ENCODE measurements around the gene KLHL29.

Gene KLHL29

DNA sequence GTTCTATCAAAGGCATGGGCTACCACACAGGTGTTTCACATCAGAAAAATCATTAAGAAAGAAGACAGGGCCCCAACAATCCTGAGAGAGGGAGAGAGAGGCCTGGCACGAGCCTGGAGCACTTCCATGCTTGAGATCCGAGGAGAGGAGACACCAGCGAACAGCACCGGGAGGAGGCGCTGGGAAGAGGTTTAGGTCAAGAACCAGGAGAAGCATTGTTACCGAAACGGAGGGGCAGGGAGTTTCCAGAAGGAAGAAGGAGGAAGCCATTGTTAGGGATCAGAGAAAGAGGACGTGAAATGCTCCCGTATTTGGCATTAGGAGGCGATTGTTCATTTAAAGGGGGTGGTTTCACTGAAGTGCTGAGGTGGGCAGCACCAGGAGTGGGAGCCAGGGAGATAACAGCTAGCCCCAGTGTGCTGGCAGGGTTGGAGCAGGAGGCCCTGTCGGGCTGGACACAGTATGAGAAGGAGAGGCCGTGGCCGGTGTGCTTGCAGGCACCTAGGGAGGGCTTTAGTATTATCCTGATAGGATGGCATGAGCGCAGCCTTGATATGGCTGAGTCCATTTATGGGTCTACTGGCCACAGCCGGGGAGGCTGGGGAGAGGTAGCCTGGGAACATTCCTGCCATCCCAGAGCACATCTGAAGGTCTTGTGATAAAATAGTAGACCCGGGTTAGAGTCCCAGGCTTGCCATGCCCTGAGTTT is 244.9 kb downstream of the KLHL29 start:
- no peak for FAIRE-seq
- DNase-seq (ENCODE audit: insufficient read length), result no peak
- no peak for TF ChIP-seq TAF1 (IDR thresholded peaks at IDR 0.05; ENCODE audit: borderline replicate concordance, low read depth, low read length)
- no peak for TF ChIP-seq POLR2A (IDR thresholded peaks at IDR 0.05; ENCODE audit: low read depth, low read length)
- no peak for TF ChIP-seq POLR2AphosphoS5 (IDR thresholded peaks at IDR 0.05; ENCODE audit: low read depth, low read length)

DNA sequence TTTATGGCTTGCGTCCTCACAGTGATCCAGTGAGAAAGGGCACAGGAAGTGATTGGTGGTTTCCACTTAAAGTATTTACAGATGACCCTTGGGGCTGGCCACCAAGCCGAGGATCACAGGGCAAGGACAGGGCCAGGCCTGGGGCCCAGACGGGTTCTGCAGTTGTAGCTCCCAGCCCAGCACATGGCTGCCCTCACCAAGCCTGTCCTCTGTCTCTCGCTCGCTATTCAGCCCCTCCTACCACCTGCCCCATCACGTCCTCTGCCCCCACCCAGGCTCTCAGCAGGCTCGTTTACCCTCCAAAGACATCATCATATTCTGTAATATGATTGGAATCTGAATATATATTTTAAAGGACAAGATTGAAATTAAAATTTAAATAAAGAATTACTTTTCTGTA is 246.0 kb downstream of the KLHL29 start:
- TF ChIP-seq POLR2A (IDR thresholded peaks at IDR 0.05; ENCODE audit: low read depth, low read length) (no peak), POLR2AphosphoS5 (IDR thresholded peaks at IDR 0.05; ENCODE audit: low read depth, low read length) (no peak), TAF1 (IDR thresholded peaks at IDR 0.05; ENCODE audit: borderline replicate concordance, low read depth, low read length) (no peak)
- no peak for FAIRE-seq

DNA sequence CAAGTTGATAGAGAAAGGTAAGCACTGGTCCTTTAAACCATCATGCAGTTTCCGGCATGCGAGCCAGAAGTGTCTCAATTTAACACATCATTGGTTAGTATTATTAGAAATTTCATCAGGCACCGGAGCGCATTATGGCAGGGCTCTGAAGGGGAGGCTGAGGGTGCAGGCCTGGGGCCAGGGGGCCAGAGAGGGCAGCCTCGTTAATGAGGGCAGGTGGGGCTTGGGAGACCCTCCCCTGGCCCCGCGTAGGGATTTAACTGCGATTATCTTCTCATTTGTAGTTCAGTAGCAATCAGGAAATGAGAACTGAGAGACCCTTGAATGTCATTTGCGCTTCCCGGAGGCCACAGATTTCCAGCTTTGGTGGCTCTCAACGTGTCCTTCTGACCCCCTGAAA is 246.4 kb downstream of the KLHL29 start:
- no peak for FAIRE-seq
- no peak for DNase-seq (ENCODE audit: insufficient read length)

More for the DNA sequence above, 246.0 kb downstream of the KLHL29 start:
- DNase-seq (ENCODE audit: insufficient read length), result no peak

DNA sequence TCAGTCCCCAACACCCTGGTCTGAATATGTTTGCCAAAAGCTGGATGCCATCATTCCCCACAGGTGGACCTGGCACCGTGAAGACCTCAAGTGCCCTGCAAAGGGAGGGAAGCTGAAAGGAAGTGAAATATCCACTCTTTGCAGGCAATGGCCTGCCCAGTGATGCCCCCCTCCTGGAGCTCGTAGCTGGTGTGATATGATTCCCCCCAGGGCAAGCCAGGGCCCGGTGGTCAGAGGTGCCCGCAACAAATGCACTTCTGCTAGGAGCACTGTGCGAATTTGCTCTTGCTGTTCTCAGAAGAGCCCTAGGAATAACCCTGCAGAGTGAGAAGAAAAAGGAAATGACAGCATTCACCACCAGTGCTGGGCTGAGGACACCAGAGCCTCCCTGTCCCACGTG is 247.4 kb downstream of the KLHL29 start:
- no peak for DNase-seq (ENCODE audit: insufficient read length)

More for the DNA sequence above, 246.4 kb downstream of the KLHL29 start:
- no peak for TF ChIP-seq TAF1 (IDR thresholded peaks at IDR 0.05; ENCODE audit: borderline replicate concordance, low read depth, low read length)
- no peak for TF ChIP-seq POLR2A (IDR thresholded peaks at IDR 0.05; ENCODE audit: low read depth, low read length)
- TF ChIP-seq POLR2AphosphoS5 (IDR thresholded peaks at IDR 0.05; ENCODE audit: low read depth, low read length), result no peak

DNA sequence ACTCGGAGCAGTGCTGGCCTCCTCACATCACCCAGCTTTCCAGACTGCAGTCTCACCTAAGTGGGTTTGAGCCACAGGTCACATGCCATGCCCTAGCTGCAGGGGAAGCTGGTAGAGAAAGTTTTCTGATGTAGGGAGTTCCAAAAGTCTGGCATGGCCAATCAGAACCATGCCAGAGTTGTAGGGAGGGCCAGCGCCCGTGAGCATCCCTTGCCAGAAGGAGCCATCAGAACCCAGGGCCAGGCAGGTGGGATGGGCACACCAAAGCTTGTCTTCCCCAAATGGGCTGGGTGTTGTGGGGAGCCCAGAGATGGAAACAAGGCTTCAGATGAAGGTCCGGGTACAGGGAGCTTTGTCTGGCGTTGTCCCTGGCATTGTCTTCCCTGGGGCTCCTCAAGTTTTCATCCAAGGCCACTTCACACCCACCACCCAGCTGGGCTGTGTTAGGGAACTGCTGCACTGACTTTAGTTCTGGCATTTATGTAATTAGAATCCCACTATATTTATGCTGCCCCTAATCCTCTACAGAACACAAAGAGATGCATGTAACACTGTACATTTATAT is 247.9 kb downstream of the KLHL29 start:
- FAIRE-seq, result no peak
- DNase-seq (ENCODE audit: insufficient read length), result no peak
- no peak for TF ChIP-seq POLR2A (IDR thresholded peaks at IDR 0.05; ENCODE audit: low read depth, low read length)
- TF ChIP-seq TAF1 (IDR thresholded peaks at IDR 0.05; ENCODE audit: borderline replicate concordance, low read depth, low read length), result no peak
- no peak for TF ChIP-seq POLR2AphosphoS5 (IDR thresholded peaks at IDR 0.05; ENCODE audit: low read depth, low read length)

More for the DNA sequence above, 247.4 kb downstream of the KLHL29 start:
- TF ChIP-seq POLR2AphosphoS5 (IDR thresholded peaks at IDR 0.05; ENCODE audit: low read depth, low read length) (no peak), TAF1 (IDR thresholded peaks at IDR 0.05; ENCODE audit: borderline replicate concordance, low read depth, low read length) (no peak), POLR2A (IDR thresholded peaks at IDR 0.05; ENCODE audit: low read depth, low read length) (no peak)
- FAIRE-seq, result no peak

DNA sequence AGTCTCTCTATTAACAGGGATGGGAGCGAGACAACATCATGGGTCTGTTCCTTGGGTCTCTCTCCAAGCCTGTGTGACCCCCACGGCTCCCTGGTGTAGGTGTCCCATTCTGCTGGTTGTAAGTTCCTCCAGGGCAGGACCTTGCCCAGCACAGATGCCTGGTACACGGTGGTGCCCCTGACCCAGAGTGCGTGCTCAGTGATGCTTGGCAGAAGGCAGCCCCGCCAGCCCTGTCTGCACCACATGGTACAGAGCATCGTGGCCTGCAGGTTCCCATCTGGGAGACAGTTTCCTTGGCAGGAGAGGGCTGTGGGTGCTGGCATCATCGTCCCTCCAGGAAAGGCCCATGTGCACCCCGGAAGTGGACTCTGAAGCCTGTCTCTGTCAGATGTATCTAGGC is 249.0 kb downstream of the KLHL29 start:
- FAIRE-seq (no peak), DNase-seq (ENCODE audit: insufficient read length) (no peak)
- TF ChIP-seq POLR2A (IDR thresholded peaks at IDR 0.05; ENCODE audit: low read depth, low read length) (no peak), POLR2AphosphoS5 (IDR thresholded peaks at IDR 0.05; ENCODE audit: low read depth, low read length) (no peak), TAF1 (IDR thresholded peaks at IDR 0.05; ENCODE audit: borderline replicate concordance, low read depth, low read length) (no peak)

DNA sequence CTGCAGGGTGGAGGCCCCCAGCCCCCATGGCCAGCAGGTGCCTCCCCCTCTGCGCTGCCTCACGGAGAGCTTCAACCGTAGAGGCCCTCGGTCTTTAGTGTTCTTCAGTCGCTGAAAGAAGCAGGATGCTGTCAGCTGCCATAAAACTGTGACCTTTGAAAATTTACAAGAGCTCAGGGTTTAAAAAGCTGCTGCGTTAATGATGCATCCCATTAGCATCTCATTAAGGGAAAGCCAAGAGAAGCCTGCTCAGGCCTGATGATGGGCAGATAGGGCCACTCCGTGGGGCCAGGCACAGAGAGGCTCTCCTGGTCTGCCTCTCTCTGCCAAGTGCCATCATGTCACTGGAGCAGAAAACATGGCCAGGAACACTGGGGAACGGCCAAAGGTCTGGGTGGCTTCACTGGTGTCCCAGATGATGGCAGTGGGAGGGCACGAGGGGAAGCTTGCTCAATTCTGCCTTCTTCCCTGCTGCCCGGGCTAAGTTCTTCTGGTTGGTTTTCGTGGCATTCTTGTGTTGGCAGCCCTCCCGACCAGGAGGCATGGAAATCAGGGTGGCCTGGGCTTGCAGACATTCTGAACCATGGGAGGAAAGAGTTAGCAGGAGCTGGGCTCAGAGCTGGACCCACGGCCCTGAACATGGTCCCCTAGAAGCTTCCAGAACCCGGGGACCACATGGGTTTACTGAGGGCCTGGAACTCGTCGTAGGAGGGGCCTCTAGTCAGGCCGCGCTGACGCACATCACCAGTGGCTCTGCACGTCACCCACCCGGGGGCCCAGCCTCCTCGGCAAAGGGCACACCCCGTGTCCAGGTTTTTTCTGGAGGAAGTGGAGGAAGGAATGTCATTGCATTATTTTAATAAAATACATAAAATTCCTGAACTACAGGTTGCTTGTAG is 250.7 kb downstream of the KLHL29 start:
- no peak for FAIRE-seq
- TF ChIP-seq TAF1 (IDR thresholded peaks at IDR 0.05; ENCODE audit: borderline replicate concordance, low read depth, low read length) (no peak), POLR2A (IDR thresholded peaks at IDR 0.05; ENCODE audit: low read depth, low read length) (no peak), POLR2AphosphoS5 (IDR thresholded peaks at IDR 0.05; ENCODE audit: low read depth, low read length) (no peak)

DNA sequence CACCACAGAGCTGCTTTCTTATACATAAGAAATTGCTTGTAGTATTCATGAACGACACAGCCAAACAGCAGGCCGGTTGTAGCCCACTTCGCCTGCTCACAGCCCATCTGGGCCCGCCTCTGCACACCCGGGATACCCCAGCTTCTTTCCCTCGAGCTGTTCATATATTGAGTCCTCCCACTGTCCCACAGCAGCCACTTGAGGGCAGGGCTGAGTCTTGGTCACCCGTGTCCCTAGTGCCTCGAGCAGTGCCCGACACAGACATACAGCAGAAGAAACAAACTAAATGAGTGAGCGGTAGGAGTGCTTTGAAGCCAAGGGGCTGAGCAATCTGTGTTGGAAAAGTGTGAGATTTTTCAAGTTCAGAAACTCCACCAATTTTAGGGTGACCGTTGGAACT is 251.4 kb downstream of the KLHL29 start:
- DNase-seq (ENCODE audit: insufficient read length), result no peak
- TF ChIP-seq POLR2A (IDR thresholded peaks at IDR 0.05; ENCODE audit: low read depth, low read length) (no peak), TAF1 (IDR thresholded peaks at IDR 0.05; ENCODE audit: borderline replicate concordance, low read depth, low read length) (no peak), POLR2AphosphoS5 (IDR thresholded peaks at IDR 0.05; ENCODE audit: low read depth, low read length) (no peak)
- FAIRE-seq, result no peak

More for the DNA sequence above, 250.7 kb downstream of the KLHL29 start:
- no peak for DNase-seq (ENCODE audit: insufficient read length)

DNA sequence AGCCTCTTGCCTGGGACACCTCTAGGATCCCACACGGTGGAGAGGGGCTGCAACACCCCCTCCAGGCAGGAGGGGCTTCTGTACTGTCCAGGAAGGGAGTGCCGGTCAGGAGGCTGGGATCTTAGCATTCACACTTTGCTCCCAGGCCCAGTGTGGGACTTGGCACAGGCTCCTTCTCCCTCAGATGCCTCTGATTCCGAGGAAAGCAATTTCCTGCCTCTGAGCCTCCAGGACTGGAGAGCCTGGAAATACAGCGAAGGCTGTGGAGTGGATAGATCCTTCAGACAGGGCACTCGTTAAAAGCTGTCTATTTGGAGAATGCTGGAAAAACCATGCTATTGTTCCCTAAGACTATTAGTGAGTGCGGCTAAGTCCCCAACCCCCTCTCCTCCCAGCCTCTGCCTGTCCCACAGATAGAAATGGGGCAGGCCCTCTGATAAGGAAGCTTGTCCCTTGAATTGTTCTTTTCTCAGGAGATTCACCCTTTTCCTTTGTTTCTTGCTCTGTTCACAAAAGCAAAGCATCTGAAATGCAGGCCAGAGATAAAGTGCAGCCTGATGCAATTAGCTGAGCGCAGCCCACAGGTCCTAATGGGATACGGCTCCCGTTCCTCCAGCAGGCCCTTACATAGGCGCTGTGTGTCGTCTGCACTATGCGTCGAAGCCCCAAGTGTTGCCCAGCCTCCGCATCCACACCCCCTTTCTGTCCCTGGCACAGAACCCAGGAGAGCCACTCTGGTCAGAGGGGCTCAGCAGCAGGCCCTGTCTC is 252.2 kb downstream of the KLHL29 start:
- DNase-seq (ENCODE audit: insufficient read length), result no peak
- no peak for FAIRE-seq
- TF ChIP-seq TAF1 (IDR thresholded peaks at IDR 0.05; ENCODE audit: borderline replicate concordance, low read depth, low read length) (no peak), POLR2A (IDR thresholded peaks at IDR 0.05; ENCODE audit: low read depth, low read length) (no peak), POLR2AphosphoS5 (IDR thresholded peaks at IDR 0.05; ENCODE audit: low read depth, low read length) (no peak)

DNA sequence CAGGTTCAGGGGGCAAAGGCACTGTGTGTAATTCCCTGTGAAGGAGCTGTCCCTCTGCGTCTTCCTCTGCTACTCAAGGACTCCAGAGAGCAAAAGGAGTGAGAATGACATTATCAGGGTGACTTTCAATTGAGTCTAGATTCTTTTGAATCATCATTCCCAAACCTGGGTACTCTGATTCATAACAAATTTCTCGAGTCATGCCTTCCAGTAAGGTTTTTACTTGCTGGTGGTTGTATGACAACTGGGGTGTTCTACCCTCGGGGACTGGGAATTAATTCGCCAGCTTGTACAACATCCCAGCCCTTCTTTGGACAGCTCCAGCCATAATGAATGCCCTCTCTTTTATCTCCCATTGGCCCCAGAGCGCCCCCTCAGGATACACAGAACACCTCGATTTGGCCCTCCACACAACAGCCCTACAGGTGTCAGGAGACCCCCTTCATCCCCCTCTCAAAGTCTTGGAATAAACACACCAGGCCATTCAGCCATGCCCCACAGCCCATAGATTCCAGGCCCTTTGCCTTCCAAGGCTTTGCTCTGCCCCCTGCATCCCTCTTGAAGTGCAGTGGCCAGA is 254.5 kb downstream of the KLHL29 start:
- DNase-seq (ENCODE audit: insufficient read length) (no peak), FAIRE-seq (no peak)
- no peak for TF ChIP-seq TAF1 (IDR thresholded peaks at IDR 0.05; ENCODE audit: borderline replicate concordance, low read depth, low read length)
- TF ChIP-seq POLR2AphosphoS5 (IDR thresholded peaks at IDR 0.05; ENCODE audit: low read depth, low read length), result no peak
- no peak for TF ChIP-seq POLR2A (IDR thresholded peaks at IDR 0.05; ENCODE audit: low read depth, low read length)
